Activated CD4-positive, alpha-beta T cell treated with anti-CD3 and anti-CD28 coated beads, Interleukin-2, Interleukin-4, amounts not matched to agents 100 ng/mL and 50 ng/mL, durations not matched to agents 16 hours and 8 hours (primary cell): ENCODE measurements around the gene P2RY2.
"Not testable (repeated sequence)": the region's sequence is repeated elsewhere in the genome, so short reads cannot be mapped to it uniquely, and the experiment has no call there.

Experiments
- DNase-seq: peaks from one replicate; pipeline ENCODE4 v3.0.0-alpha.2; 2020; ENCODE audit warnings: low spot score

Gene P2RY2

GRCh38 chr11:73188301-73188700 lies 29.8 kb upstream of the P2RY2 start:
- DNase-seq = no peak

- no peak for DNase-seq
Measured at GRCh38 chr11:73189315-73189714, 28.8 kb upstream of the P2RY2 start.

GRCh38 chr11:73189723-73190556 lies 28.1 kb upstream of the P2RY2 start:
- DNase-seq = no peak

- DNase-seq = no peak
Measured at GRCh38 chr11:73190557-73190885, 27.6 kb upstream of the P2RY2 start.

GRCh38 chr11:73191151-73191550 lies 26.9 kb upstream of the P2RY2 start:
- no peak for DNase-seq

GRCh38 chr11:73192272-73192671 lies 25.8 kb upstream of the P2RY2 start:
- DNase-seq = peak; percentile 5

GRCh38 chr11:73193251-73194033 lies 24.6 kb upstream of the P2RY2 start:
- no peak for DNase-seq

- DNase-seq = no peak
Measured at GRCh38 chr11:73194034-73194507, 24.0 kb upstream of the P2RY2 start.

DNA sequence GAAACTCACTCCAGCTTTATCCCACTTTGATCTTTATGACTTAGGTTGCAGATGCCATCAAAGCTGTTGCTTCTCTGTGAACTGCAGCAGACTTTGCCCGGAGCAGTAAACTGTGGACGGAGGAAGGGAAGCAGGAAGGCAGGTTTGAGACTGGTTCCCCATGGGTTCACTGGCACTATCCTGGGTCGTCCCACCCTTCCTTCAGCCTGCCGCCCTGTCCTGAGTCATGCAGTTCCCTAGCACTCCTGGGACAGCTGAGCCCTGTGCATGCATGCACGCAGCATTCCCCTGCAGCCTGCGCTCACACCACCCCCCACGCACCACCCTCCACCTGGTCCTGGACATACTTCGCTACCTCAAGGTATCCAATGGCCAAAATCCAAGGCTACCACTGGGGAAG lies 23.5 kb upstream of the P2RY2 start:
- DNase-seq = no peak

GRCh38 chr11:73195191-73196007 lies 22.7 kb upstream of the P2RY2 start:
- DNase-seq = no peak

GRCh38 chr11:73196576-73196975 lies 21.5 kb upstream of the P2RY2 start:
- no peak for DNase-seq

DNA sequence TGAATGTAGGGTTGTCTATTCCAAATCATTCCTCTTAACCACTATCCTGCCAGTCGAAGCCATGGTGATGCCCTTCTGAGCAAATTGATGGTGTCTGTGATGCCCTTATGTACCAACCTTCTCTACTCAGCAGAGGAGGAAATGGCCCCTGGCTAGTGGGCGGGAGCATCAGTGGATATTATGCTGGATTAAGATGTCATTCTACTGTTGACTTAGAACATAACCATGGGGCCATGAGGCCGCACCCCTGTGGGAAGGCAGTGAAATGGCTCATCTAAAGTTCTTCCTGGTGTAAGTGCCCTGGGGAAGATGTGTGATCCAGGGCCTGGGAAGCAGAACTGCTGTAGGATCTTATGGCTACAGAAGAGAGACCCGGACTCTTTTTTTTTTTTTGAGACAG lies 20.7 kb upstream of the P2RY2 start:
- no peak for DNase-seq

GRCh38 chr11:73197787-73198186 lies 20.3 kb upstream of the P2RY2 start:
- not testable (repeated sequence) for DNase-seq

- DNase-seq = no peak
Measured at GRCh38 chr11:73198677-73199076, 19.4 kb upstream of the P2RY2 start.

- DNase-seq = no peak
Measured at GRCh38 chr11:73199446-73199845, 18.6 kb upstream of the P2RY2 start.

GRCh38 chr11:73200256-73200655 lies 17.8 kb upstream of the P2RY2 start:
- DNase-seq = no peak

DNA sequence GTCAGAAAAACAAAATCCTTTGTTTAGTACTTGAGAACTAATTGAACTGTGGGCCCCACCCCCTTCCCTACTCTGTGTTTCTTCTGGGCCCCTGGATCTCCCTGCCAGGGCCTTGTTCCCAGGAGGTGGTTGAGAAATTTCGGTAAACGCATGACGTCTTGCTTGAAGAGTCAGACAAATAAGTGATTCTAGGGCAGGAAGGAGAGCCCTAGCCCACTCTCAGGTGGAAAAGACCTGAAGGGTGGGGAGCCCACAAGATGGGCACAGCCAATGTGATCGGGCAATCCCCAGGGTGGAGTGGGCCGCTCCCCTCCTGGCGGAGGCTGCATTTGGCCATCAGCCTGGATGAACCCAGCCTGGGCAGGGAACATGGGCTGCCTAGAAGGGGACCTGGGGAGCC lies 16.8 kb upstream of the P2RY2 start:
- DNase-seq = no peak

DNA sequence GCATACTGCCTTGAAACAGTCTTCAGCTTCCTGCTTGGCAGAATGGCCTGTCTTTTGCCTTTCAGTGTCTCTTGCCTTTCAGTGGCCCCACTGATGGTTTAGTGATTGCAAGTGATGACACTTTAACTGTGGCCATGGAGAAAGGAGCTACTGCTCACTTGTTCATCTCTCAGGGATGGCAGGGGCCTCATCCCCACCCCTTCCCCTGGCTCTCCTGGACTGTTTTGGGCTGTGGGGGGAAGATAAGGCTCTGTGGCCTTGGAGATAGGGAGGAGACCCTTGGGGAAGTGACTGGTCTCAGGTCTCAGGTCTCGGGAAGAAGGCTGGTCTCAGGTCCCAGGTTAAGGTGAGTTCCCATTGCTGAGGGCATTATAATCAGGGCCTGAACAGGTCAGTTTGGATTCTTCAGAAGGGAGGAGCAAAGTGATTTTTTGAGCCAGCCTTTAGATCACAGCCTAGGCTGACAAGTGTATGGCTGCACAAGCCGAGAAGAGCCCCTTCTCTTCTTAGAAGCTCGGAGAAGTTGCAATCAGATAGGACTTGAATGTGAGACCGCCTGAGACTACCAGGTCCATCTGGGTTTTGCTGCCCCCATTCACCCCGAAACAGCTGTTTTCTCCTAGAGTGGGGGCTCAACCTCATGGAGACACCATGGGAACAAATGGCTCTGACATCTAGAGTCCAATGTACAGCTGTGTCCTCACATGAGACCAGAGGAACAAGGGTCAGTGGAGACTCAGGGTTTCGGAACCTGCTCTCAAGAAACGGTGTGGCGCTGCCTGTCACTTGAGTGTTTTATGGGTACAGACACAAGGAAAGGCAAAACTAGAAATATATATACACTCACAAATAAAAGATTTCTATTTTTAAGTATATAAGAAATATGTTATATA lies 15.9 kb upstream of the P2RY2 start:
- no peak for DNase-seq

- no peak for DNase-seq
Measured at GRCh38 chr11:73203322-73203721, 14.8 kb upstream of the P2RY2 start.

DNA sequence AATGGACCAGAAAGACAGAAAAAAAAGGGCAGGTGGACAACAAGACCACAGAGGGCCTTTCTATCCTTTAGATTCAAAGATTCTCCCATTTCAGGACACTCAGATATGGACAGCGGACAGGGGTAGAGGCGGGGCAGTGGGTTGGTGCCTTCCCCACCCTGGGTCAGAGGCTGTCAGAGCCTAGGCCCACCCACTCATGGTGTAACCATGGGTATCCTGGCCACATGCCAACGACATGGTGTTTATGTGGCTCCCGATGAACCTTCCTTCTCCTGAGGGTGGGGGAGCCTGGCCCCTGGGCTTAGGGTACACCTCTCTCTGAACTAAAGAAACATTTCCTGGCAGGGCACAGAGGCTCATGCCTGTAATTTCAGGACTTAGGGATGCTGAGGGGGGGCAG lies 14.3 kb upstream of the P2RY2 start:
- DNase-seq = no peak

DNA sequence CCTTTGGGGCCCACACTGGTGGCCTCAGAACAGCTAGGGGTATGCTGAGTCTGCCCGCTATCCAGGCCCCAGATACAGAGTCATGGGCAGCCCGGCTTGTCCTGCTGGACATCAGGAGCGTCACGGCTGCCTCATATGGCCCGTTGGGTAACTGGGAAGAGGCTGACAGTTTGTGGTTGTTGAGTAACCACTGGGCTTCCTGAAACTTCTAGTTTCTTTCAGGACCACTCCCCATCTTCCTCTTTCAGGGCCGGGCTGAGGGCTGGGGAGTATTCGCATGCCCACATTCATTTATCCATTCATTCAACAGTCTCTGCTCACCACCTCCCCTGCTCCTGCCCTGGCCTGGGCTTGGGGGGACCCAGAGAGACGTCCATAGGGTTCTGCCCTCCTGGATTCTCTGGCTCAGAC lies 13.4 kb upstream of the P2RY2 start:
- DNase-seq = no peak
